ENCODE results near the gene CATSPER2.
"Not testable (repeated sequence)": the region's sequence is repeated elsewhere in the genome, so short reads cannot be mapped to it uniquely, and the experiment has no call there.

GRCh38 chr15:43689604-43690301 is 41.1 kb upstream of the CATSPER2 start:
- not testable (repeated sequence) for TF ChIP-seq CTCF (IDR thresholded peaks at IDR 0.05; ENCODE audit: poor library complexity, severe bottlenecking); POLR2AphosphoS5 (IDR thresholded peaks at IDR 0.05); EP300 (conservative IDR thresholded peaks at IDR 0.05; ENCODE audit: poor library complexity, severe bottlenecking); EZH2 (IDR thresholded peaks at IDR 0.05; ENCODE audit: borderline replicate concordance, insufficient read depth, low read length, poor library complexity, severe bottlenecking); RAD21 (conservative IDR thresholded peaks at IDR 0.05); MXI1 (conservative IDR thresholded peaks at IDR 0.05; ENCODE audit: poor library complexity, severe bottlenecking); SMC3 (conservative IDR thresholded peaks at IDR 0.05; ENCODE audit: poor library complexity); TAF1 (IDR thresholded peaks at IDR 0.05; ENCODE audit: low read depth); REST (IDR thresholded peaks at IDR 0.05; ENCODE audit: borderline replicate concordance)

All from neural cell (in vitro differentiated cells).